Stomach smooth muscle (tissue), 2 donors: Measurements from ENCODE around the gene GCNT2.

ENCODE experiments used
- H3K27ac ChIP-seq: one replicate; pipeline ENCODE4 v1.7.0; 2013; ENCODE audit warnings: mild to moderate bottlenecking, low read length, inconsistent platforms
- H3K27me3 ChIP-seq, 2 donors: one replicate each; pipeline ENCODE4 v1.7.0; 2013; ENCODE audit warnings: low read length in 2 of 2; ENCODE audit not compliant: insufficient read depth in 2 of 2, control insufficient read depth in 1 of 2
- H3K36me3 ChIP-seq, 2 donors: one replicate each; pipeline ENCODE4 v1.7.0; 2013; ENCODE audit warnings: low read length in 2 of 2; ENCODE audit not compliant: control insufficient read depth in 2 of 2, insufficient read depth in 2 of 2
- H3K4me1 ChIP-seq: one replicate; pipeline ENCODE4 v1.7.0; 2013; ENCODE audit warnings: low read length; ENCODE audit not compliant: control insufficient read depth, insufficient read depth
- H3K4me3 ChIP-seq, 2 donors: one replicate each; pipeline ENCODE4 v1.7.0; 2013; ENCODE audit warnings: low read length in 2 of 2
- H3K9ac ChIP-seq, 2 donors: one replicate each; pipeline ENCODE4 v1.7.0; 2013; ENCODE audit warnings: low read length in 2 of 2, mild to moderate bottlenecking in 1 of 2
- H3K9me3 ChIP-seq, 2 donors: one replicate each; pipeline ENCODE4 v1.7.0; 2013; ENCODE audit warnings: low read length in 2 of 2; ENCODE audit not compliant: control insufficient read depth in 2 of 2
- donor health status: healthy.
- donor health status: Pancreatic carcinoma.

The GCNT2 gene

GRCh38 chr6:10627800-10628199 is 106.6 kb downstream of the GCNT2 start:
- Histone ChIP-seq H3K36me3 (peaks cover 3 to 9% of the 10 kb centered on the region in 2 donors), H3K4me3 (no peak overlapping the region), H3K27ac (no peak overlapping the region), H3K27me3 (no peaks in the 10 kb centered on the region), H3K9ac (no peak overlapping the region), H3K4me1 (peaks cover 3% of the 10 kb centered on the region), H3K9me3 (no peaks in the 10 kb centered on the region)

GRCh38 chr6:10630178-10630577 is 109.0 kb downstream of the GCNT2 start:
- Histone ChIP-seq H3K9me3 (no peaks in the 10 kb centered on the region), H3K9ac (no peak overlapping the region), H3K36me3 (peaks cover 0 to 2% of the 10 kb centered on the region in 2 donors), H3K4me3 (no peak overlapping the region), H3K27ac (no peak overlapping the region), H3K4me1 (peaks cover 3% of the 10 kb centered on the region), H3K27me3 (no peaks in the 10 kb centered on the region)

GRCh38 chr6:10633216-10633615 is 112.1 kb downstream of the GCNT2 start:
- Histone ChIP-seq H3K36me3 (no peaks in the 10 kb centered on the region), H3K27ac (no peak overlapping the region), H3K4me3 (no peak overlapping the region), H3K27me3 (no peaks in the 10 kb centered on the region), H3K4me1 (no peaks in the 10 kb centered on the region), H3K9ac (no peak overlapping the region), H3K9me3 (no peaks in the 10 kb centered on the region)

- H3K9me3 ChIP-seq = no peaks in the 10 kb centered on the region
- no peak overlapping the region for H3K4me3 ChIP-seq
- no peaks in the 10 kb centered on the region for H3K27me3 ChIP-seq
- H3K4me1 ChIP-seq = no peaks in the 10 kb centered on the region
- H3K27ac ChIP-seq = no peak overlapping the region
- H3K36me3 ChIP-seq = no peaks in the 10 kb centered on the region
- H3K9ac ChIP-seq = no peak overlapping the region
Measured at GRCh38 chr6:10640412-10640811, 119.3 kb downstream of the GCNT2 start.

DNA sequence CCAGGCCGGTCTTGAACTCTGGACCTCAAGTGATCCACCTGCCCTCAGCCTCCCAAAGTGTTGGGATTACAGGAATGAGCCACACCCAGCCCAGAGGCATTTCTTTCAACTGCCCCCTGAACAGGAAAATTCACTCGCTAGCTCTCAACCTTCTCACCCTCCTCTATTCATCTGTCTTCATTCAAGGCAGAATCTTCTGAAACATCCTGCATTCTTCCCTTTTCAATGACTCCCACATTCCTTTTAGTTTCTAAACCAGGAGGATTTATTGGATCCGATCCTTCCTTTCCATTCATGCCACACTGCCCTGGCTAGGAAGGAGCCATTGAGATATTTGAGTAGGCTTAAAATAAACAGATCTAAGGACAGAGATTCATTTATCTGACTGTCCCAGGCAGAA is 120.4 kb downstream of the GCNT2 start:
- H3K36me3 ChIP-seq = no peaks in the 10 kb centered on the region
- H3K27ac ChIP-seq = no peak overlapping the region
- no peaks in the 10 kb centered on the region for H3K9me3 ChIP-seq
- H3K9ac ChIP-seq = no peak overlapping the region
- H3K4me3 ChIP-seq = no peak overlapping the region
- H3K27me3 ChIP-seq = no peaks in the 10 kb centered on the region
- no peaks in the 10 kb centered on the region for H3K4me1 ChIP-seq

DNA sequence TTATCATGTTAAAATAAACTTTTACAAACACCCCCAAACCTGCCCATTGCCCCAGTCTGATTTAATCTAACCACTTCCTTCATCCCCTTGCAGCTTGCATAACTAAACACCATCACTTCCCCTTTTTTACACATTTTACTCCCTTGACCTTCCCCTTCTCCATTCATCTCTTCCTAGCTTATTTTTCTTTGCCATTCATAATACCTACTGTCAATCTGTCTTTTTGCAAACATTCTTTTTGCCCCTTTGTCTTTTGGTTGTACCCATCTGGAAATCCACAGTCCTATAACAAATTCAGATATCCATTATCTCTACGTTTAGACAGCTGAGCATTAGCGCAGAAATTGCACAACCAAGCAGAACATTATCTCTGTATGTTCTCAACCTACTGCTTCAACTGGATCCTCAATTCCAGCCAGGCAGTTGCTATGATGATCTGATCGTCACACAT is 122.1 kb downstream of the GCNT2 start:
- Histone ChIP-seq H3K36me3 (no peaks in the 10 kb centered on the region), H3K9me3 (no peaks in the 10 kb centered on the region), H3K27ac (no peak overlapping the region), H3K9ac (no peak overlapping the region), H3K4me3 (no peak overlapping the region), H3K27me3 (no peaks in the 10 kb centered on the region), H3K4me1 (no peaks in the 10 kb centered on the region)

DNA sequence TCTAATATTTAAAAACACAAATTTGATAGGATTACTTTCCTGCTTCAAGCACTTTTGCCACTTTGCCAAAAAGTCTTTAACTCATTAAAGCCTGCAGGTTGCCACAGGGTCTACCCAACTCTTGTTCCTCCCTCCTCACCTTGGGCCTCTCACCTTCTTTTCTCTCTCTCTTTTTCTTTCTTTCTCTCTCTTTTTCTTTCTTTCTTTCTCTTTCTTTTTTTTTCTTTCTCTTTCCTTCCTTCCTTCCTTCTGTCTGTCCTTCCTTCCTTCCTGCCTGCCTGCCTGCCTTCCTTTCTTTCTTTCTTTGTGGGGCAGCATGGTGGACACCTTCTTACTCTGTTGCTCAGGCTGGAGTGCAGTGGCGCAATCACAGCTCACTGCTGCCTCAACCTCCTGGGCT is 123.1 kb downstream of the GCNT2 start:
- no peaks in the 10 kb centered on the region for H3K27me3 ChIP-seq
- H3K9me3 ChIP-seq = no peaks in the 10 kb centered on the region

DNA sequence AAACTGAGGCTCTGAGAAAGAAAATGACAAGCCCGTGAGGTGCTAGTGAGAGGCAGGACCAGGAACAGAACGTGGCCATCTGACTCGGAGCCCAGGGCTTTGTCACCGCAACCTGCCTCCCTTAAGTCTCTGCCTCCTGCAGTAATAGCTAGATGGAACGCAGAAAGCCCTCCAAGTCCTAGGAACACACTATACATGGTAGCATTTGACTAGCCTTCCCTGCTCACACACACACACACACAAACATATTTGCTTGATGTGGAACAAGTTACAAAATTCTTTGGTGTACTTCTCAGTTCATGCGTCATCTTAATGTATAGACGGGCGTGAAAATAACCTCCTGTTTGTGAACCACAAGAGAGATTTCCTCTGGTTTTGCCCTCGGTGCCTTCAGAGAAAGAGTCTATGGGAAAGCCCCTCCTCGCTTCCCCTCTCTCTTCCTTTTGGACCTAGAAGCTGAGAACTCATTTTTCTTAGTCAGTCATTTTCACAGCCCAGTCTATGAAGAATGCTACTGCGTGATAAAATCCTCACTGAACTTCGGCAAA is 134.4 kb downstream of the GCNT2 start:
- Histone ChIP-seq H3K36me3 (no peaks in the 10 kb centered on the region), H3K9ac (no peak overlapping the region), H3K9me3 (no peaks in the 10 kb centered on the region), H3K4me3 (no peak overlapping the region), H3K27ac (no peak overlapping the region), H3K4me1 (no peaks in the 10 kb centered on the region), H3K27me3 (no peaks in the 10 kb centered on the region)

More for the DNA sequence above, 123.1 kb downstream of the GCNT2 start:
- H3K4me1 ChIP-seq = no peaks in the 10 kb centered on the region
- no peak overlapping the region for H3K27ac ChIP-seq
- H3K36me3 ChIP-seq = no peaks in the 10 kb centered on the region
- no peak overlapping the region for H3K9ac ChIP-seq
- H3K4me3 ChIP-seq = no peak overlapping the region

DNA sequence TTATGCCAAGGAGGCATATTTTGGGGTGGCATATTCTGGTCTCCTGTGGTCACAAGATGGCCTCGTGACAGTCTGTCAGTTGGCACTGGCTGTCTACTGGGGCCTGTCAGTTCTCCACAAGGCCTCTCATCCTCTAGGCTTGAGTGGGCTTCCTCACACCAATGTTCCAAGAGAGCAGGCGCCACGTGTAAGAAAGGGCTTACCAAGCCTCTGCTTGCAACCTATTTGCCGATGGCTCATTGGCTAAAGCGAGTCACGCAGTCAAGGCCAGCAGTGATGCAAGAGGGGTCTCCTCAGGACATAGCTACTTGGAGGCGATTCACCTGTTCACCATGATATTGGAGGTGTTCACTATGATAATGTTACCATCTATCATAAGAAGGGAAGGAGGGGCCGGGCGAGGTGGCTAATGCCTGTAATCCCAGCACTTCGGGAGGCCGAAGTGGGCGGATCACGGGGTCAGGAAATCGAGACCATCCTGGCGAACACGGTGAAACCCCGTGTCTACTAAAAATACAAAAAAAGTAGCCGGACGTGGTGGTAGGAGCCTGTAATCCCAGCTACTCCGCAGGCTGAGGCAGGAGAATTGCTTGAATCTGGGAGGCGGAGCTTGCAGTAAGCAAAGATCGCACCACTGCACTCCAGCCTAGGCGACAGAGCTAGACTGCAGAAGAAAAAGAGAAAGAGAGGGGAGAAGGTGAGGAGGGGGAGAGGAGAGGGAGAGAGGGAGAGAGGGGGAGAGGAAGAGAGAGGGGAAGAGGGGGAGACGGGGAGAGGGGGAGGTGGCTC is 138.0 kb downstream of the GCNT2 start:
- H3K9ac ChIP-seq = no peak overlapping the region
- H3K4me3 ChIP-seq = peak overlapping the region in 1 of 2 donors; percentile 49
- no peaks in the 10 kb centered on the region for H3K4me1 ChIP-seq
- H3K36me3 ChIP-seq = no peaks in the 10 kb centered on the region
- H3K27ac ChIP-seq = no peak overlapping the region
- no peaks in the 10 kb centered on the region for H3K9me3 ChIP-seq
- H3K27me3 ChIP-seq = no peaks in the 10 kb centered on the region

DNA sequence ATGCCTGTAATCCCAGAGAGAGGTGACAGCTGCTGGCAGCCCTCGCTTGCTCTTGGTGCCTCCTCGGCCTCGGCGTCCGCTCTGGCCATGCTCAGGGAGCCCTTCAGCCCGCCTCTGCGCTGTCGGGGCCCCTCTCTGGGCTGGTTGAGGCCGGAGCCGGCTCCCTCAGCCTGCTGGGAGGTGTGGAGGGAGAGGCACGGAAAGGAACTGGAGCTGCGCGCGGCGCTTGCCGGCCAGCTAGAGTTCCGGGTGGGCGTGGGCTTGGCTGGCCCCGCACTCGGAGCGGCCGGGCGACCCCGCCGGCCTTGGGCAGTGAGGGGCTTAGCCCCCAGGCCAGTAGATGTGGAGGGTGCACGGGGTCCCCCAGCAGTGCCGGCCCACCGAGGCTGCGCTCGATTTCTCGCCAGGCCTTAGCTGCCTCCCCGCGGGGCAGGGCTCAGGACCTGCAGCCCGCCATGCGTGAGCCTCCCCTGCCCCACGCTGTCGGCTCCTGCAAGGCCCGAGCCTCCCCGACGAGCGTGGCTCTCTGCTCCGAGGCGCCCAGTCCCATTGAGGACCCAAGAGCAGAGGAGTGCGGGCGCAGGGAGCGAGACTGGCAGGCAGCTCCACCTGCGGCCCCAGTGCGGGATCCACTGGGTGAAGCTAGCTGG is 138.7 kb downstream of the GCNT2 start:
- Histone ChIP-seq H3K27me3 (no peaks in the 10 kb centered on the region), H3K27ac (no peak overlapping the region), H3K36me3 (no peaks in the 10 kb centered on the region), H3K9ac (no peak overlapping the region), H3K4me1 (no peaks in the 10 kb centered on the region), H3K4me3 (peak overlapping the region in 1 of 2 donors; percentile 49), H3K9me3 (no peaks in the 10 kb centered on the region)
